H9 (cell line): Measurements from ENCODE around the gene ITPRIPL1. TPM values are rescaled to one million over a fixed set of nuclear protein-coding genes. Genes with fewer than 3 reads are reported as not detected.

Experiments used
- DNase-seq: peaks from one replicate; pipeline ENCODE4 v3.0.0-alpha.2; 2017
- H2AFZ ChIP-seq: one replicate; pipeline ENCODE4 v1.6.1; 2013; ENCODE audit warnings: mild to moderate bottlenecking, low read length, control low read depth, moderate library complexity
- H2AK5ac ChIP-seq: 2 replicates; pipeline ENCODE4 v1.6.1; 2013; ENCODE audit warnings: low read length, control low read depth, mixed read lengths; ENCODE audit not compliant: insufficient read length
- H2BK120ac ChIP-seq: one replicate; pipeline ENCODE4 v1.6.1; 2013; ENCODE audit warnings: low read depth, mild to moderate bottlenecking, low read length, control low read depth, inconsistent platforms; ENCODE audit not compliant: poor library complexity, severe bottlenecking
- H2BK12ac ChIP-seq: 2 replicates; pipeline ENCODE4 v1.6.1; 2013; ENCODE audit warnings: low read length, control low read depth, mixed read lengths, low read depth; ENCODE audit not compliant: insufficient read length
- H2BK15ac ChIP-seq: 2 replicates; pipeline ENCODE4 v1.6.1; 2013; ENCODE audit warnings: low read depth, low read length, control low read depth
- H2BK20ac ChIP-seq: one replicate; pipeline ENCODE4 v1.6.1; 2013; ENCODE audit warnings: low read depth, mild to moderate bottlenecking, low read length, control low read depth, inconsistent platforms; ENCODE audit not compliant: poor library complexity, severe bottlenecking
- H2BK5ac ChIP-seq: 2 replicates; pipeline ENCODE4 v1.6.1; 2013; ENCODE audit warnings: low read length, control low read depth, mixed read lengths; ENCODE audit not compliant: insufficient read length
- H3K14ac ChIP-seq: 2 replicates; pipeline ENCODE4 v1.6.1; 2013; ENCODE audit warnings: low read length, control low read depth; ENCODE audit not compliant: insufficient read depth
- H3K18ac ChIP-seq: 2 replicates; pipeline ENCODE4 v1.6.1; 2013; ENCODE audit warnings: low read depth, mild to moderate bottlenecking, mixed read lengths, low read length, control low read depth; ENCODE audit not compliant: insufficient read length
- H3K23ac ChIP-seq: 2 replicates; pipeline ENCODE4 v1.6.1; 2013; ENCODE audit warnings: low read length, control low read depth, mixed read lengths, low read depth; ENCODE audit not compliant: insufficient read length
- H3K23me2 ChIP-seq: 2 replicates; pipeline ENCODE4 v1.6.1; 2013; ENCODE audit warnings: low read depth, mild to moderate bottlenecking, mixed read lengths, low read length, control low read depth; ENCODE audit not compliant: insufficient read length, poor library complexity, severe bottlenecking
- H3K27ac ChIP-seq: 2 replicates; pipeline ENCODE4 v1.5.1; 2013; ENCODE audit warnings: low read length, control low read depth, mixed read lengths, low read depth; ENCODE audit not compliant: insufficient read length
- H3K27me3 ChIP-seq: 2 replicates; pipeline ENCODE4 v1.6.1; 2013; ENCODE audit warnings: low read length, control low read depth, inconsistent platforms; ENCODE audit not compliant: insufficient read depth
- H3K4ac ChIP-seq: 2 replicates; pipeline ENCODE4 v1.6.1; 2013; ENCODE audit warnings: low read depth, mild to moderate bottlenecking, control low read depth, inconsistent platforms, low read length, moderate library complexity
- H3K4me1 ChIP-seq: 2 replicates; pipeline ENCODE4 v1.6.1; 2013; ENCODE audit warnings: low read length, control low read depth, inconsistent platforms; ENCODE audit not compliant: insufficient read depth
- H3K4me2 ChIP-seq: 2 replicates; pipeline ENCODE4 v1.6.1; 2013; ENCODE audit warnings: low read length, control low read depth, mixed read lengths; ENCODE audit not compliant: insufficient read length, insufficient read depth
- H3K56ac ChIP-seq: 2 replicates; pipeline ENCODE4 v1.6.1; 2013; ENCODE audit warnings: low read depth, mild to moderate bottlenecking, mixed read lengths, low read length, control low read depth; ENCODE audit not compliant: insufficient read length
- H3K79me1 ChIP-seq: 2 replicates; pipeline ENCODE4 v1.6.1; 2013; ENCODE audit warnings: low read depth, mild to moderate bottlenecking, moderate library complexity, low read length, control low read depth, inconsistent platforms; ENCODE audit not compliant: insufficient read depth, poor library complexity, severe bottlenecking
- H3K79me2 ChIP-seq: 2 replicates; pipeline ENCODE4 v1.6.1; 2013; ENCODE audit warnings: low read length, control low read depth, inconsistent platforms; ENCODE audit not compliant: insufficient read depth
- H3K9ac ChIP-seq: 2 replicates; pipeline ENCODE4 v1.6.1; 2013; ENCODE audit warnings: low read length, control low read depth, mixed read lengths; ENCODE audit not compliant: insufficient read length; ENCODE audit errors: extremely low read depth
- H3K9me3 ChIP-seq: one replicate; pipeline ENCODE4 v1.6.1; 2013; ENCODE audit warnings: low read depth, low read length, inconsistent platforms; ENCODE audit not compliant: control insufficient read depth
- H3T11ph ChIP-seq: one replicate; pipeline ENCODE4 v1.6.1; 2013; ENCODE audit warnings: mild to moderate bottlenecking, low read length, control low read depth, inconsistent platforms
- H4K20me1 ChIP-seq: one replicate; pipeline ENCODE4 v1.6.1; 2013; ENCODE audit not compliant: control insufficient read depth, insufficient read length, insufficient read depth
- H4K5ac ChIP-seq: 2 replicates; pipeline ENCODE4 v1.6.1; 2013; ENCODE audit warnings: low read depth, mild to moderate bottlenecking, mixed read lengths, low read length, control low read depth; ENCODE audit not compliant: insufficient read length
- H4K8ac ChIP-seq: replicated peaks from 2 replicates; pipeline ENCODE4 v1.6.1; 2013; ENCODE audit warnings: low read length, control low read depth, mixed read lengths, low read depth; ENCODE audit not compliant: insufficient read length
- H4K91ac ChIP-seq: 2 replicates; pipeline ENCODE4 v1.6.1; 2013; ENCODE audit warnings: low read depth, mild to moderate bottlenecking, moderate library complexity, mixed read lengths, low read length, control low read depth; ENCODE audit not compliant: insufficient read length
- H3K27ac Mint-ChIP-seq, 3 experiments: 2 replicates in 2 of 3; 3 replicates in 1 of 3; pipeline ENCODE4 v1.8.0; 2020 to 2021; ENCODE audit warnings: mixed read lengths in 3 of 3, mild to moderate bottlenecking in 1 of 3, moderate library complexity in 1 of 3
- H3K27me3 Mint-ChIP-seq: 2 replicates; pipeline ENCODE4 v1.8.0; 2021; ENCODE audit warnings: low read depth, mild to moderate bottlenecking, moderate library complexity, mixed read lengths
- H3K36me3 Mint-ChIP-seq, 3 experiments: 2 replicates in 2 of 3; 3 replicates in 1 of 3; pipeline ENCODE4 v1.8.0; 2020 to 2021; ENCODE audit warnings: low read depth in 3 of 3, mixed read lengths in 3 of 3; ENCODE audit not compliant: insufficient read depth in 1 of 3
- H3K4me1 Mint-ChIP-seq, 2 experiments: 2 replicates each; pipeline ENCODE4 v1.8.0; 2020; ENCODE audit warnings: mixed read lengths in 2 of 2
- H3K4me3 Mint-ChIP-seq, 2 experiments: 2 replicates in 1 of 2; 3 replicates in 1 of 2; pipeline ENCODE4 v1.8.0; 2020 to 2021; ENCODE audit warnings: mild to moderate bottlenecking in 2 of 2, mixed read lengths in 2 of 2, moderate library complexity in 1 of 2
- H3K9me3 Mint-ChIP-seq, 2 experiments: 2 replicates in 1 of 2; 3 replicates in 1 of 2; pipeline ENCODE4 v1.8.0; 2020; ENCODE audit warnings: mild to moderate bottlenecking in 2 of 2, mixed read lengths in 2 of 2, moderate library complexity in 1 of 2
- CTCF ChIP-seq: fragments of 200-600 bp; sonication (generic); conservative IDR thresholded peaks from 3 replicates; pipeline ENCODE4 v1.8.0; 2021; ENCODE audit warnings: antibody characterized with exemption, mild to moderate bottlenecking
- WGBS: extraction: QIAGEN DNeasy Blood & Tissue Kit; methylation state at CpG from one replicate; pipeline ENCODE4 v1.1.7; 2013; ENCODE audit warnings: missing lambda C conversion rate, low lambda C conversion rate, mixed read lengths; ENCODE audit not compliant: insufficient read length; ENCODE audit errors: extremely low coverage; 5-methylcytosine and 5-hydroxymethylcytosine counted together
- total RNA-seq: library from RNA; stranded (reverse); gene quantifications from 2 replicates; pipeline ENCODE4 v1.2.1, GENCODE V29; 2021

The ITPRIPL1 gene
- total RNA-seq, 1 experiment from 2014 or later = 16.3 TPM

- Mint-ChIP-seq H3K4me3 (no peak overlapping the region), H3K27me3 (peaks cover 9% of the 10 kb centered on the region; the same call in 1 of the 2 replicates), H3K4me1 (no peaks in the 10 kb centered on the region), H3K9me3 (peaks cover 37 to 39% of the 10 kb centered on the region in 2 experiments), H3K27ac (no peak overlapping the region), H3K36me3 (peaks cover 62 to 89% (median 78%) of the 10 kb centered on the region in 3 experiments)
- no peaks in the 10 kb centered on the region for H4K20me1 ChIP-seq
- no peak overlapping the region for H2BK15ac ChIP-seq
- no peak for DNase-seq
- no peak overlapping the region for H3K9ac ChIP-seq
- no peak overlapping the region for H4K5ac ChIP-seq
- H3K27me3 ChIP-seq = no peaks in the 10 kb centered on the region
- no peak overlapping the region for H3K18ac ChIP-seq
- no peak for TF ChIP-seq CTCF
- H3K4ac ChIP-seq = no peak overlapping the region
- H4K91ac ChIP-seq = no peak overlapping the region
- no peak overlapping the region for H2AFZ ChIP-seq
- no peaks in the 10 kb centered on the region; the same call in 1 of the 2 replicates for H3K79me2 ChIP-seq
- WGBS = no CpG with 5 or more reads among the region's 2 CpGs
- no peak overlapping the region for H3K56ac ChIP-seq
- H2AK5ac ChIP-seq = no peak overlapping the region
- H3K79me1 ChIP-seq = no peaks in the 10 kb centered on the region
- no peak overlapping the region for H3K4me2 ChIP-seq
- H3K9me3 ChIP-seq = peaks cover 9% of the 10 kb centered on the region
- no peak overlapping the region for H3K14ac ChIP-seq
- no peaks in the 10 kb centered on the region for H3K23me2 ChIP-seq
- no peak overlapping the region for H3K23ac ChIP-seq
- H4K8ac ChIP-seq = no peak overlapping the region
- no peak overlapping the region for H2BK120ac ChIP-seq
- no peak overlapping the region for H2BK20ac ChIP-seq
- H2BK5ac ChIP-seq = no peak overlapping the region
- no peak overlapping the region for H2BK12ac ChIP-seq
- H3K27ac ChIP-seq = no peak overlapping the region
- no peaks in the 10 kb centered on the region for H3K4me1 ChIP-seq
- no peak overlapping the region for H3T11ph ChIP-seq
Observed at GRCh38 chr2:96374211-96374951, 49.3 kb downstream of the ITPRIPL1 start.

Other genes with a start within 250 kb of the ITPRIPL1 start
- 2.7 TPM in 2 replicates for gene ADRA2B, start 208.7 kb upstream of the ITPRIPL1 start, total RNA-seq
- gene ASTL, start 186.8 kb upstream of the ITPRIPL1 start, total RNA-seq = 0.72 and 0.81 TPM in 2 replicates
- gene DUSP2, start 179.9 kb upstream of the ITPRIPL1 start, total RNA-seq = 13.5 and 14.9 TPM in 2 replicates
- gene STARD7, start 116.5 kb upstream of the ITPRIPL1 start, total RNA-seq = 212 and 220 TPM in 2 replicates
- 30.1 and 33.9 TPM in 2 replicates for gene TMEM127, start 59.3 kb upstream of the ITPRIPL1 start, total RNA-seq
- 67.6 and 71.9 TPM in 2 replicates for gene CIAO1, start 59.1 kb upstream of the ITPRIPL1 start, total RNA-seq
- 215 and 218 TPM in 2 replicates for gene SNRNP200, start 19.8 kb upstream of the ITPRIPL1 start, total RNA-seq
- 52.9 and 55.8 TPM in 2 replicates for gene NCAPH, start 10.4 kb downstream of the ITPRIPL1 start, total RNA-seq
- gene NEURL3, start 180.0 kb downstream of the ITPRIPL1 start, total RNA-seq = not detected in 2 replicates
- gene ARID5A, start 211.4 kb downstream of the ITPRIPL1 start, total RNA-seq = 3.8 and 4.5 TPM in 2 replicates